Endodermal cell (in vitro differentiated cells): Measurements from ENCODE around the gene RIT2. TPM values are rescaled to one million over a fixed set of nuclear protein-coding genes. Genes with fewer than 3 reads are reported as not detected.

Experiments
- DNase-seq: peaks from one replicate; pipeline ENCODE4 v3.0.0-alpha.2; 2017
- H3K27ac ChIP-seq: 2 replicates; pipeline ENCODE4 v1.5.1; 2013; ENCODE audit warnings: mild to moderate bottlenecking, low read depth, low read length, moderate library complexity
- H3K27me3 ChIP-seq: 2 replicates; pipeline ENCODE4 v1.6.1; 2013; ENCODE audit warnings: mild to moderate bottlenecking, low read length, moderate library complexity; ENCODE audit not compliant: insufficient read depth, control insufficient read depth, poor library complexity, severe bottlenecking
- H3K36me3 ChIP-seq: 2 replicates; pipeline ENCODE4 v1.7.0; 2013; ENCODE audit warnings: mild to moderate bottlenecking, low read length, moderate library complexity; ENCODE audit not compliant: control insufficient read depth, insufficient read depth
- H3K4me1 ChIP-seq: one replicate; pipeline ENCODE4 v1.7.0; 2013; ENCODE audit warnings: low read length; ENCODE audit not compliant: control insufficient read depth, insufficient read depth
- H3K4me3 ChIP-seq: 2 replicates; pipeline ENCODE4 v1.5.1; 2013; ENCODE audit warnings: mild to moderate bottlenecking, low read length, moderate library complexity
- H3K9ac ChIP-seq: 2 replicates; pipeline ENCODE4 v1.6.1; 2013; ENCODE audit warnings: mild to moderate bottlenecking, low read length, moderate library complexity; ENCODE audit not compliant: poor library complexity, severe bottlenecking; ENCODE audit errors: extremely low read depth
- H3K9me3 ChIP-seq: 2 replicates; pipeline ENCODE4 v1.6.1; 2013; ENCODE audit warnings: mild to moderate bottlenecking, low read length, moderate library complexity; ENCODE audit not compliant: control insufficient read depth
- H3K27ac Mint-ChIP-seq: 2 replicates; pipeline ENCODE4 v1.8.0; 2020; ENCODE audit warnings: mixed read lengths
- H3K27me3 Mint-ChIP-seq: 2 replicates; pipeline ENCODE4 v1.8.0; 2021; ENCODE audit warnings: mild to moderate bottlenecking, mixed read lengths; ENCODE audit not compliant: insufficient read depth
- H3K36me3 Mint-ChIP-seq: 2 replicates; pipeline ENCODE4 v1.8.0; 2020; ENCODE audit warnings: low read depth, mixed read lengths
- H3K4me1 Mint-ChIP-seq: 2 replicates; pipeline ENCODE4 v1.8.0; 2020; ENCODE audit warnings: mixed read lengths
- H3K4me3 Mint-ChIP-seq: 2 replicates; pipeline ENCODE4 v1.8.0; 2020; ENCODE audit warnings: mild to moderate bottlenecking, moderate library complexity, mixed read lengths
- H3K9me3 Mint-ChIP-seq: 2 replicates; pipeline ENCODE4 v1.8.0; 2020; ENCODE audit warnings: mild to moderate bottlenecking, mixed read lengths
- CTCF ChIP-seq: fragments of 200-600 bp; sonication (generic); conservative IDR thresholded peaks from 2 replicates; pipeline ENCODE4 v1.5.0; 2021; ENCODE audit warnings: antibody characterized with exemption, mild to moderate bottlenecking
- WGBS, 2 experiments: methylation state at CpG; one replicate each; pipeline versions ENCODE4 v1.1.5 to v1.1.7; 2013; ENCODE audit warnings: missing lambda C conversion rate in 2 of 2, mixed read lengths in 1 of 2; ENCODE audit not compliant: insufficient coverage in 1 of 2, insufficient read length in 1 of 2; 5-methylcytosine and 5-hydroxymethylcytosine counted together
- total RNA-seq, 2 donors: library from RNA; stranded (reverse); fragmentation: NEBNext Ultra II Directional in 1 of 2; extraction: Animal tissue kit (Norgen Biotek cat#: 25700) in 1 of 2; gene quantifications; 2 replicates in 1 of 2; 3 replicates in 1 of 2; pipeline ENCODE4 v1.2.1, GENCODE V29; 2021

RIT2 gene
- total RNA-seq, 2 donors from 2014 or later, result 0.81 TPM; not detected in 1

- Mint-ChIP-seq H3K4me3 (no peak overlapping the region), H3K27ac (no peak overlapping the region), H3K27me3 (no peaks in the 10 kb centered on the region), H3K36me3 (no peaks in the 10 kb centered on the region), H3K9me3 (no peaks in the 10 kb centered on the region), H3K4me1 (peaks cover 17% of the 10 kb centered on the region)
- DNase-seq, result no peak
- Histone ChIP-seq H3K4me3 (no peak overlapping the region), H3K4me1 (no peaks in the 10 kb centered on the region), H3K27ac (no peak overlapping the region), H3K9me3 (no peaks in the 10 kb centered on the region), H3K27me3 (no peaks in the 10 kb centered on the region), H3K9ac (no peak overlapping the region), H3K36me3 (no peaks in the 10 kb centered on the region)
- WGBS, 2 experiments, result 96% methylated on average over 4 of the region's 4 CpGs; no CpG with 5 or more reads in 1 of the 2 experiments
- no peak for TF ChIP-seq CTCF
These were observed 294.0 kb downstream of the RIT2 start for GRCh38 chr18:42821492-42821891.

- Histone ChIP-seq H3K4me3 (no peak overlapping the region), H3K9ac (no peak overlapping the region), H3K4me1 (no peaks in the 10 kb centered on the region), H3K36me3 (no peaks in the 10 kb centered on the region), H3K27ac (no peak overlapping the region), H3K9me3 (no peaks in the 10 kb centered on the region), H3K27me3 (no peaks in the 10 kb centered on the region)
- H3K9me3 Mint-ChIP-seq, result no peaks in the 10 kb centered on the region
- H3K4me3 Mint-ChIP-seq, result no peak overlapping the region
- DNase-seq, result no peak
- no peak for TF ChIP-seq CTCF
- H3K4me1 Mint-ChIP-seq, result peaks cover 22% of the 10 kb centered on the region
- no peak overlapping the region for H3K27ac Mint-ChIP-seq
- no peaks in the 10 kb centered on the region for H3K36me3 Mint-ChIP-seq
- WGBS, 2 experiments, result 88 to 91% methylated on average over 1 to 4 of the region's 4 CpGs
- H3K27me3 Mint-ChIP-seq, result peaks cover 3% of the 10 kb centered on the region
These were observed 300.9 kb downstream of the RIT2 start for GRCh38 chr18:42814618-42815017.

GRCh38 chr18:42814184-42814583 lies 301.3 kb downstream of the RIT2 start:
- no peak overlapping the region for H3K4me3 ChIP-seq
- 97 to 100% methylated on average over 1 to 5 of the region's 5 CpGs for WGBS, 2 experiments
- H3K36me3 ChIP-seq, result no peaks in the 10 kb centered on the region
- DNase-seq, result no peak
- H3K27me3 ChIP-seq, result no peaks in the 10 kb centered on the region
- H3K4me3 Mint-ChIP-seq, result no peak overlapping the region
- H3K27me3 Mint-ChIP-seq, result peaks cover 3% of the 10 kb centered on the region
- peaks cover under 1% of the 10 kb centered on the region for H3K4me1 ChIP-seq
- peaks cover 20% of the 10 kb centered on the region for H3K4me1 Mint-ChIP-seq
- no peaks in the 10 kb centered on the region for H3K9me3 Mint-ChIP-seq
- no peaks in the 10 kb centered on the region for H3K36me3 Mint-ChIP-seq
- H3K9me3 ChIP-seq, result no peaks in the 10 kb centered on the region
- no peak overlapping the region for H3K27ac ChIP-seq
- H3K9ac ChIP-seq, result no peak overlapping the region
- no peak overlapping the region for H3K27ac Mint-ChIP-seq
- no peak for TF ChIP-seq CTCF
